GM21526 (cell line): ENCODE data around the gene BOK.
"Not testable (repeated sequence)": the region's sequence is repeated elsewhere in the genome, so short reads cannot be mapped to it uniquely, and the experiment has no call there.

Experiments used
- ATAC-seq: cut with Tn5 transposase; IDR thresholded peaks from one replicate; pipeline ENCODE4 v1.9.1; 2021; ENCODE audit warnings: moderate library complexity; ENCODE audit not compliant: unreplicated experiment, low FRiP score

Gene BOK, protein sequence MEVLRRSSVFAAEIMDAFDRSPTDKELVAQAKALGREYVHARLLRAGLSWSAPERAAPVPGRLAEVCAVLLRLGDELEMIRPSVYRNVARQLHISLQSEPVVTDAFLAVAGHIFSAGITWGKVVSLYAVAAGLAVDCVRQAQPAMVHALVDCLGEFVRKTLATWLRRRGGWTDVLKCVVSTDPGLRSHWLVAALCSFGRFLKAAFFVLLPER

GRCh38 chr2:241558532-241559322 lies at the start of gene BOK:
Gene BOK, plus strand, starts transcription at chr2:241558745. Its CDS starts 739 bp downstream, at chr2:241559484.
- ATAC-seq: no peak

- no peak for ATAC-seq
These were observed 49.3 kb upstream of the BOK start for GRCh38 chr2:241509155-241509784.

GRCh38 chr2:241511091-241511741 lies 47.3 kb upstream of the BOK start:
- ATAC-seq: no peak

DNA sequence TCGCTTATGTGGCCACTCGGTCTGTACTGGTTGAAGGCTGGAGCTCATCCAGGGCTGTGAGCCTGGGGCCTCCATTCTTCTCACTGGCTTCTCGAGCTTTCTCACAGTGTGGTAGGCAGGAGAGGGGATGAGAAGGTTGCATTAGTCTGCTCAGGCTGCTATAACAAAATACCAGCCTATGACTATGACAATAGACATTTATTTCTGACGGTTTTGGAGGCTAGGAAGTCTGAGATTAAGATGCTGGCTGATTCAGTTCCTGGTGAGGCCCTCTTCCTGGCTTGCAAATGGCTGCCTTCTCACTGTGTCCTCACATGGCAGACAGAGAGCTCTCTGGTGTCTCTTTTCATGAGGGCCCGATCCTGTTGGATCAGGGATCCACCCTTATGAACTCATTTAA lies 44.0 kb upstream of the BOK start:
- ATAC-seq: no peak

GRCh38 chr2:241514986-241515737 lies 43.4 kb upstream of the BOK start:
- ATAC-seq: no peak

DNA sequence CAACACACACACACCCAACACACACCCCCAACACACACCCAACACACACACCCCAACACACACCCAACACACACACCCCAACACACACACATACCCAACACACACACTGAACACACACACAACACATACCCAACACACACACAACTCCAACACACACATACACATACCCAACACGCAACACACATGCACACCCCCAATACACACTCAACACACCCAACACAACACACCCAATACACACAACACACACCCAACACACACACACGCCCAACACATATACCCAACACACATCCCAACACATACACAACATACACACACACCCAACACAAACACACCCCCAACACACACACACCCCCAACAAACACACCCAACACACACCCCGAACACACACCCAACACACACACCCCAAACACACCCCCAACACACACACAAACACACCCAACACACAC lies 42.0 kb upstream of the BOK start:
- no peak for ATAC-seq

DNA sequence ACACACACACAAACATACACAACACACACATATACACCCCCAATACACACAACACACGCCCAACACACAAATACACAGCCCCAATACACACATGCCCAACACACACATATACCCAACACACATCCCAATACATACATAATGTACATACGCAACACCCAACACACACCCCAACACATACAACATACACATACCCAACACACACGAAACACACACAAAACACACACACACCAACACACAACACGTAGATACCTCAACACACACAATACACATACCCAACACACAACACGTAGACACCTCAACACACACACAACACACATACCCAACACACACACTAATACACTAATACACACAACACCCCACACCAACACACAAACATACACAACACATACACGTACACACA lies 41.2 kb upstream of the BOK start:
- ATAC-seq: no peak

GRCh38 chr2:241519669-241520068 lies 38.9 kb upstream of the BOK start:
- no peak for ATAC-seq

GRCh38 chr2:241522477-241522876 lies 36.1 kb upstream of the BOK start:
- no peak for ATAC-seq

DNA sequence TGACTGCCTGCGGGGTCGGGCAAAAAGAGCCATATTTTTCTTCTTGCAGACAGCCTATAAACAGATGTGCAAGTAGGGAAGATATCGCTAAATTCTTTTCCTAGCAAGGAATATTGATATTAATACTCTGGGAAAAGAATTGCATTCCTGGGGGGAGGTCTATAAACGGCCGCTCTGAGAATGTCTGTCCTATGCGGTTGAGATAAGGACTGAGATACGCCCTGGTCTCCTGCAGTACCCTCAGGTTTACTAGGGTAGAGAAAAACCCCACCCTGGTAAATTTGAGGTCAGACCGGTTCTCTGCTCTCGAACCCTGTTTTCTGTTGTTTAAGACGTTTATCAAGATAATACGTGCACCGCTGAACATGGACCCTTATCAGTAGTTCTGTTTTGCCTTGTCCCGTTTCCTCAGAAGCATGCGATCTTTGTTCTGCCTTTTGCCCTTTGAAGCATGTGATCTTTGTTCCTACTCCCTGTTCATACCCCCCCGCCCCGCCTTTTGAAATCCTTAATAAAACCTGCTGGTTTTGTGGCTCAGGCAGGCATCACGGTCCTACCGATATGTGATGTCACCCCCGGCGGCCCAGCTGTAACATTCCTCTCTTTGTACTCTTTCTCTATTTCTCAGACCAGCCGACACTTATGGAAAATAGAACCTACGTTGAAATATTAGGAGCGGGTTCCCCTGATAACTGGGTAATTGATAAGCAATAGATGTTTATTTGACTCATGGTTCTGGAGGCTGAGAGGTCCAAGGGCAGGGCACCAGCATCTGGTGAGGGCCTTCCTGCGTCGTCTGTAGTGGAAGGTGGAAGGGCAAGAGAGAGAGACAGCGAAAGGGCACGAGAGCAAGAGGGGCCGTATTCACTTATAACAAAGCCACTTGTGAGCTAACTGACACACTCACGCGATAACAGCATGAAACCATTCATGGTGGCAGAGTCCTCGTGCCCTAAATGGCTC lies 32.4 kb upstream of the BOK start:
- not testable (repeated sequence) for ATAC-seq

DNA sequence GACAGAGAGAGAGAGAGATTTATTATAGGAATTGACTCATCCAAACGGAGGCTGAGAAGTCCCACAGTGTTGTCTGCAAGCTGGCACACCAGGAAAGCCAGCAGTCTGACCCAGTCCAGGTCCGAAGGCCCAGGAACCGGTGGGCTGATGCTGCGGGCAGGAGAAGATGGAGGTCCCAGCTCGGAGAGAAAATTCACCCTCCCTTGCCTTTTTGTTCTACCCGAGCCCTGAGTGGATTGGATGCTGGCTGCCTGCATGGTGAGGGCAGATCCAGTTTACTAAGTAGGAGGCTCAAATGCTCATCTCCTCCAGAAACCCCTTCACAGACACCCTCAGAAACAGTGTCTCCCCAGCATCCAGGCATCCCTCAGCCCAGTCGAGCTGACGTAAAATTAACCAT lies 28.0 kb upstream of the BOK start:
- no peak for ATAC-seq

GRCh38 chr2:241531161-241531722 lies 27.3 kb upstream of the BOK start:
- no peak for ATAC-seq

DNA sequence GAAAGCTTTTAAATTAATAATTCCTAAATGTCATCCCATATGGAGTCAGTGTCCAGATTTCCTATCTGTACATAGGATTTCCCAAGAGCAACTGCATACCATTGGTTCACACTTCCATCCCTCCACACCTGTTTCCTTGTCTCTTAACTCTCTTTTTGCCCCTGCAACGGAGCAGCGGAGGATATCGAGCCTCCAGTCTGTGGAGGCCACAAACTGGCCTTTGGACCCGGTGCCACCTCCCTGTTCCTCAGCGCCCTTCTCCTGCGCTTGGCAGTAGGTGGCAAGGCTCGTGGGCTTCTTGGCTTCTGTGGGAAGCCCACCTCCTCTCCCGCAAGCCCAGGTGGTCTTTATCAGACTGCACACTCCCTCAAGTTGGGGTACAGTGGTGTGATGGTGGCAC lies 26.4 kb upstream of the BOK start:
- ATAC-seq: no peak

GRCh38 chr2:241532733-241533601 lies 25.6 kb upstream of the BOK start:
- ATAC-seq: no peak

- ATAC-seq: no peak
These were observed 24.3 kb upstream of the BOK start for GRCh38 chr2:241534293-241534692.

DNA sequence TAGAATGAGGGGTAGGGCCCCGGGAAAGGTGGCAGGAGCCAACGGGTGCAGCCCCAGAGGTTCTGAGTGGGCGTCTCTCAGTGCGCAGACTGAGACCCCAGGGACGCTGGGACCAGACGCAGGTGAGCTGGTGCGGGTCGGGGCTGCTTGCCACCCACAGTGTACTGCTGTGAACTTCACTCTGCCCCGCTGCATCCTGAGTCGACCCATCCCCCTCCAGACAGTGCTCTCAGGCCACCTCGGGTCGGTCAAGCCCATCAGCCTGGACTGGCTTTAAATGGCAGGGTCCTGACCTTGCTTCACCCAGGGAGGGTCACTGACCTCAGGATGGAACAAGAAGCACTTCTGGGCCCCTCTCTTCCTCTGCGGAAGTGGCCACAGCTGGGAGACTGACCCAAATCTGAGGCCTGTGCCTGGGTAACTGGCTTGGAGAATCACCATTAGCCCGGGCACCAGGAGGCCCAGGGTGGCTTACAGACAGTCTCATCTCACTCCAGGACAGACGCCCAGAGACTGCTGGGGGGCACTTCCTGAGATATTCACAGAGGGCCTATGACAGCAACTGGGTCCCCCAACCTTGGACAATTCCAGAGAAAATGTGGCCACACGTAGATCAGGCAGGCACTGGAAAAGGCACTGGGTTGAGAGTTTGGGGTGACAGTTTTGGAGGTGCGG lies 23.7 kb upstream of the BOK start:
- no peak for ATAC-seq

GRCh38 chr2:241535871-241536655 lies 22.5 kb upstream of the BOK start:
- no peak for ATAC-seq
